Bronchial epithelial cell (primary cell): ENCODE data around the gene ADAMTSL2. TPM values are rescaled to one million over a fixed set of nuclear protein-coding genes. Genes with fewer than 3 reads are reported as not detected.
A peak's percentile ranks its signal among the peaks of the same experiment; 100 is the strongest.

Source experiments
- DNase-seq: peaks from one replicate; pipeline ENCODE4 v3.0.0-alpha.2; 2010; ENCODE audit warnings: low read depth
- FAIRE-seq: peaks from 2 replicates; lab custom pipeline; 2011; peaks lifted over from hg19 to GRCh38; lab: Jason Lieb, UNC
- H3K27me3 ChIP-seq: 2 replicates; pipeline ENCODE4 v1.5.1; 2011; ENCODE audit warnings: low read length; ENCODE audit not compliant: control insufficient read depth, insufficient read depth
- H3K36me3 ChIP-seq: 2 replicates; pipeline ENCODE4 v1.5.1; 2011; ENCODE audit warnings: low read length; ENCODE audit not compliant: control insufficient read depth, insufficient read depth
- H3K4me3 ChIP-seq: 2 replicates; pipeline ENCODE4 v1.5.1; 2011; ENCODE audit warnings: mild to moderate bottlenecking, low read depth, low read length, control low read depth
- CTCF ChIP-seq: IDR thresholded peaks from 2 replicates; pipeline ENCODE4 v1.5.1; 2011; ENCODE audit warnings: mild to moderate bottlenecking, moderate library complexity, low read length, control low read depth, inconsistent platforms; ENCODE audit not compliant: insufficient read depth, severe bottlenecking
- total RNA-seq: library from RNA; depleted of rRNA; stranded (reverse); fragments of >200 nt; gene quantifications from 2 replicates; pipeline ENCODE4 v1.2.1, GENCODE V29; 2014

ADAMTSL2 gene
- total RNA-seq, 1 donor from 2014 or later, result not detected

- no peak for DNase-seq
- no peak for FAIRE-seq
- peaks cover 3% of the 10 kb centered on the region for H3K27me3 ChIP-seq
- TF ChIP-seq CTCF, result no peak
- H3K4me3 ChIP-seq, result no peak overlapping the region
- no peaks in the 10 kb centered on the region for H3K36me3 ChIP-seq
Measured at GRCh38 chr9:133507246-133507965, 27.1 kb upstream of the ADAMTSL2 start.

- Histone ChIP-seq H3K4me3 (no peak overlapping the region), H3K36me3 (no peaks in the 10 kb centered on the region), H3K27me3 (peaks cover 3% of the 10 kb centered on the region)
- FAIRE-seq (peak; percentile 80), DNase-seq (no peak)
- TF ChIP-seq CTCF, result no peak
Measured at GRCh38 chr9:133508046-133508445, 26.5 kb upstream of the ADAMTSL2 start.

- Histone ChIP-seq H3K4me3 (no peak overlapping the region), H3K27me3 (peaks cover 3% of the 10 kb centered on the region), H3K36me3 (no peaks in the 10 kb centered on the region)
- FAIRE-seq, result no peak
- DNase-seq, result peak; percentile 17
- no peak for TF ChIP-seq CTCF
Measured at GRCh38 chr9:133509179-133510083, 25.1 kb upstream of the ADAMTSL2 start.

- Histone ChIP-seq H3K36me3 (no peaks in the 10 kb centered on the region), H3K27me3 (peaks cover 3% of the 10 kb centered on the region), H3K4me3 (no peak overlapping the region)
- no peak for FAIRE-seq
- no peak for TF ChIP-seq CTCF
- no peak for DNase-seq
Measured at GRCh38 chr9:133510926-133511505, 23.5 kb upstream of the ADAMTSL2 start.

GRCh38 chr9:133511607-133512006 lies 22.9 kb upstream of the ADAMTSL2 start:
- no peak overlapping the region for H3K4me3 ChIP-seq
- no peak for TF ChIP-seq CTCF
- DNase-seq (no peak), FAIRE-seq (no peak)
- H3K36me3 ChIP-seq, result no peaks in the 10 kb centered on the region
- peaks cover 3% of the 10 kb centered on the region for H3K27me3 ChIP-seq
